B cell (primary cell): ENCODE results near the gene OR8A1. TPM values are rescaled to one million over a fixed set of nuclear protein-coding genes. Genes with fewer than 3 reads are reported as not detected.
"Not testable (repeated sequence)": the region's sequence is repeated elsewhere in the genome, so short reads cannot be mapped to it uniquely, and the experiment has no call there.

Experiments used
- ATAC-seq: fragments of 200-7000 bp; cut with Tn5 transposase; one replicate; pipeline ENCODE4 v1.10.0; 2021; ENCODE audit warnings: low read depth, mild to moderate bottlenecking, moderate number of reproducible peaks, moderate library complexity
- CTCF ChIA-PET: fragments of 350-600 bp; sonication (Branson Sonifier 250); formaldehyde crosslinking; loops from one replicate; lab custom pipeline; 2021; ENCODE audit warnings: antibody characterized with exemption, inconsistent platforms; lab: Charles Lee
- POLR2A ChIA-PET: fragments of 350-600 bp; sonication (Branson Sonifier 250); formaldehyde crosslinking; loops from one replicate; lab custom pipeline; 2021; ENCODE audit warnings: antibody characterized with exemption; lab: Charles Lee
- DNase-seq: peaks from one replicate; pipeline ENCODE4 v3.0.0; 2013
- H2AFZ ChIP-seq: 2 replicates; pipeline ENCODE4 v1.6.1; 2012; ENCODE audit warnings: mild to moderate bottlenecking, low read depth, low read length; ENCODE audit not compliant: insufficient read depth, poor library complexity, severe bottlenecking
- H3K27ac ChIP-seq, 2 donors: 1 replicate in 1 of 2; 2 replicates in 1 of 2; pipeline ENCODE4 v1.5.1; 2012 to 2013; ENCODE audit warnings: low read length in 2 of 2, mild to moderate bottlenecking in 2 of 2, moderate library complexity in 1 of 2
- H3K27me3 ChIP-seq, 4 experiments: fragments of 200-600 bp in 1 of 4; sonication (generic) in 1 of 4; replicated peaks in 1 of 4; 1 replicate in 2 of 4; 2 replicates in 2 of 4; pipeline versions ENCODE4 v1.6.1 to v1.7.0; 2013 to 2016; ENCODE audit warnings: low read length in 3 of 4, mild to moderate bottlenecking in 2 of 4, mixed read lengths in 1 of 4, moderate library complexity in 1 of 4; ENCODE audit not compliant: insufficient read depth in 4 of 4, control insufficient read depth in 3 of 4; ENCODE audit errors: control extremely low read depth in 1 of 4
- H3K36me3 ChIP-seq, 2 experiments: replicated peaks in 1 of 2; 1 replicate in 1 of 2; 2 replicates in 1 of 2; pipeline versions ENCODE4 v1.6.1 to v1.7.1; 2013; ENCODE audit warnings: low read length in 1 of 2; ENCODE audit not compliant: insufficient read depth in 2 of 2, control insufficient read depth in 1 of 2; ENCODE audit errors: control extremely low read depth in 1 of 2, extremely low read depth in 1 of 2
- H3K4me1 ChIP-seq, 2 donors: fragments of 200-600 bp in 1 of 2; sonication (generic) in 1 of 2; 1 replicate in 1 of 2; 2 replicates in 1 of 2; pipeline versions ENCODE4 v1.5.1 to v1.6.1; 2013 to 2017; ENCODE audit warnings: low read length in 2 of 2; ENCODE audit not compliant: control insufficient read depth in 2 of 2, insufficient read depth in 2 of 2
- H3K4me2 ChIP-seq: replicated peaks from 2 replicates; pipeline ENCODE3; 2012; ENCODE audit warnings: mild to moderate bottlenecking, low read depth, low read length; ENCODE audit not compliant: poor library complexity, severe bottlenecking
- H3K4me3 ChIP-seq, 5 experiments: fragments of 200-600 bp in 1 of 5; sonication (generic) in 1 of 5; 1 replicate in 3 of 5; 2 replicates in 2 of 5; pipeline versions ENCODE4 v1.5.1 to v1.7.0; 2011 to 2016; ENCODE audit warnings: low read length in 4 of 5, mild to moderate bottlenecking in 4 of 5, low read depth in 2 of 5, control low read depth in 1 of 5, moderate library complexity in 1 of 5; ENCODE audit not compliant: insufficient read depth in 1 of 5; ENCODE audit errors: control extremely low read depth in 1 of 5, extremely low read depth in 1 of 5
- H3K79me2 ChIP-seq: fragments of 200-600 bp; sonication (generic); one replicate; pipeline ENCODE4 v1.6.0; 2016; ENCODE audit warnings: low read length; ENCODE audit not compliant: control insufficient read depth, insufficient read depth
- H3K9ac ChIP-seq: fragments of 200-600 bp; sonication (generic); 2 replicates; pipeline ENCODE4 v1.6.1; 2017; ENCODE audit warnings: mild to moderate bottlenecking, low read length, moderate library complexity
- H3K9me3 ChIP-seq, 3 donors: one replicate each; pipeline versions ENCODE4 v1.6.1 to v1.7.1; 2013; ENCODE audit warnings: low read length in 2 of 3; ENCODE audit not compliant: control insufficient read depth in 2 of 3, insufficient read depth in 1 of 3; ENCODE audit errors: control extremely low read depth in 1 of 3
- H4K20me1 ChIP-seq: 2 replicates; pipeline ENCODE4 v1.6.0; 2012; ENCODE audit warnings: mild to moderate bottlenecking, low read length; ENCODE audit not compliant: insufficient read depth, control insufficient read depth, poor library complexity, severe bottlenecking
- H3K27ac Mint-ChIP-seq: one replicate; pipeline ENCODE4 v1.8.0; 2021; ENCODE audit warnings: mixed read lengths
- H3K27me3 Mint-ChIP-seq: one replicate; pipeline ENCODE4 v1.8.0; 2021; ENCODE audit warnings: mixed read lengths
- H3K4me1 Mint-ChIP-seq: one replicate; pipeline ENCODE4 v1.8.0; 2021; ENCODE audit warnings: mixed read lengths
- H3K4me3 Mint-ChIP-seq: one replicate; pipeline ENCODE4 v1.8.0; 2021; ENCODE audit warnings: mixed read lengths
- H3K9me3 Mint-ChIP-seq: one replicate; pipeline ENCODE4 v1.8.0; 2022; ENCODE audit warnings: mixed read lengths; ENCODE audit not compliant: insufficient read depth
- EZH2 ChIP-seq: IDR thresholded peaks from 2 replicates; pipeline ENCODE4 v1.6.1; 2012; ENCODE audit warnings: borderline replicate concordance, low read depth, mild to moderate bottlenecking, moderate library complexity, low read length; ENCODE audit not compliant: insufficient read depth, poor library complexity, severe bottlenecking
- WGBS: methylation state at CpG from one replicate; pipeline ENCODE4 v1.1.5; 2013; ENCODE audit warnings: missing lambda C conversion rate; ENCODE audit not compliant: insufficient coverage; 5-methylcytosine and 5-hydroxymethylcytosine counted together
- intact Hi-C: fragments of 100-400 bp; cut with micrococcal nuclease; formaldehyde crosslinking; loops from one replicate; pipeline ENCODE4 v1.10.0; 2022
- polyA plus RNA-seq: library from polyadenylated mRNA; depleted of rRNA; stranded (reverse); fragments of >200 nt; gene quantifications from 2 replicates; pipeline ENCODE4 v1.2.3, GENCODE V29; 2012
- total RNA-seq, 2 donors: library from RNA; stranded (reverse); fragments of 120-200 nt in 1 of 2; gene quantifications; 1 replicate in 1 of 2; 2 replicates in 1 of 2; pipeline versions ENCODE4 v1.2.3 to v1.2.4, GENCODE V29; 2013 to 2022
- TF ChIP-seq, protein P1 (sequence below): fragments of 200-600 bp; IDR thresholded peaks from one replicate; pipeline ENCODE4 v1.8.0; 2022; ENCODE audit warnings: antibody characterized with exemption, mild to moderate bottlenecking

OR8A1 gene
- total and polyA plus RNA-seq, 2 donors (not counting 1 experiment from before 2014, with no cell fraction given): not detected

DNA sequence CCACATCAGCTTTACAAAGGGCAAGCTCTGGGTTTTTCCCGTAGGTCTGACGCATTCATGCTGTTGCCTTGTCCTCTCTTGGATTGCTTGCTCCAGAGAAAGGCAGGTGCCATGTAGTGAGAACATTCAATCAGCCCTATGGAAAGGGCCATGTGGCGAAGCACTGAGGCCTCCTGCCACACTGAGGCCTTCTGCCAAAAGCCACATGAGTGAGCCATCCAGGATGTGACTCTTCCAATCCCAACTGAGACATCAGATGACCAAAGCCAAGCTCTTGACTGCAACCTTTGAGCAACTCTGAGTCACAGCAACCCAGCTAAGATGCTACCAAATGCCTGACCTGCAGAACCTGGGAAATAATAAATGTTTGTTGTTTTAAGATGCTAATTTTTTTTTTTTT lies 32.4 kb downstream of the OR8A1 start:
- Mint-ChIP-seq H3K27me3 (peaks cover 37% of the 10 kb centered on the region), H3K27ac (no peak overlapping the region), H3K4me3 (no peak overlapping the region), H3K4me1 (peaks cover 3% of the 10 kb centered on the region), H3K9me3 (peaks cover 2% of the 10 kb centered on the region)
- ChIA-PET CTCF (interaction anchor here (1.2 kb wide), 1 partner anchor 192 kb away, joined by 3 read pairs; no protein-coding TSS in a partner anchor), POLR2A (no interaction called here)
- H3K36me3 ChIP-seq: no peaks in the 10 kb centered on the region
- no peaks in the 10 kb centered on the region for H3K79me2 ChIP-seq
- DNase-seq (no peak), ATAC-seq (no peak)
- intact Hi-C loops: no loop called here
- no peak overlapping the region for H3K27ac ChIP-seq
- H3K4me2 ChIP-seq: no peak overlapping the region
- peaks cover 0 to 7% (median 3%) of the 10 kb centered on the region in 4 experiments for H3K27me3 ChIP-seq
- H3K4me1 ChIP-seq: peaks cover 3% of the 10 kb centered on the region in 2 donors
- no peak overlapping the region for H3K4me3 ChIP-seq
- no peak overlapping the region for H3K9ac ChIP-seq
- H2AFZ ChIP-seq: no peak overlapping the region
- WGBS: 78% methylated on average over 3 of the region's 3 CpGs
- no peaks in the 10 kb centered on the region for H4K20me1 ChIP-seq
- TF ChIP-seq, protein P1, sequence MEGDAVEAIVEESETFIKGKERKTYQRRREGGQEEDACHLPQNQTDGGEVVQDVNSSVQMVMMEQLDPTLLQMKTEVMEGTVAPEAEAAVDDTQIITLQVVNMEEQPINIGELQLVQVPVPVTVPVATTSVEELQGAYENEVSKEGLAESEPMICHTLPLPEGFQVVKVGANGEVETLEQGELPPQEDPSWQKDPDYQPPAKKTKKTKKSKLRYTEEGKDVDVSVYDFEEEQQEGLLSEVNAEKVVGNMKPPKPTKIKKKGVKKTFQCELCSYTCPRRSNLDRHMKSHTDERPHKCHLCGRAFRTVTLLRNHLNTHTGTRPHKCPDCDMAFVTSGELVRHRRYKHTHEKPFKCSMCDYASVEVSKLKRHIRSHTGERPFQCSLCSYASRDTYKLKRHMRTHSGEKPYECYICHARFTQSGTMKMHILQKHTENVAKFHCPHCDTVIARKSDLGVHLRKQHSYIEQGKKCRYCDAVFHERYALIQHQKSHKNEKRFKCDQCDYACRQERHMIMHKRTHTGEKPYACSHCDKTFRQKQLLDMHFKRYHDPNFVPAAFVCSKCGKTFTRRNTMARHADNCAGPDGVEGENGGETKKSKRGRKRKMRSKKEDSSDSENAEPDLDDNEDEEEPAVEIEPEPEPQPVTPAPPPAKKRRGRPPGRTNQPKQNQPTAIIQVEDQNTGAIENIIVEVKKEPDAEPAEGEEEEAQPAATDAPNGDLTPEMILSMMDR: no peak
- no peak for TF ChIP-seq EZH2
- H3K9me3 ChIP-seq: no peaks in the 10 kb centered on the region

DNA sequence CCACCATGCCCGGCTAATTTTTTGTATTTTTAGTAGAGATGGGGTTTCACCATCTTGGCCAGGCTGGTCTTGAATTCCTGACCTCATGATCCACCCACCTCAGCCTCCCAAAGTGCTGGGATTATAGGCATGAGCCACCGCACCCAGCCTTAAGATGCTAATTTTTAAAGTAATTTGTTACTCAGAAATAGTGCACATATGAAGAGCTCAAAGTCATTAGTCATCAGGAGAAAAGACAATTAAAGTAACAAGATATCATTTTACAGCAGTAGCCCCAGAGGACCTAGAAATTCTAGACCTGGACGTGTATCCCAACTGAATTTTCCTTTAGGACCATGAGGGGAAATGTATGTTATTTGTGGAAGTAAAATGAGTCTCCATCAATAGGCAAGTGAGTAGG lies 32.9 kb downstream of the OR8A1 start:
- H3K27ac ChIP-seq, H3K27me3 ChIP-seq, DNase-seq, H3K9me3 ChIP-seq, H3K4me3 ChIP-seq, H3K9ac ChIP-seq, H3K4me1 Mint-ChIP-seq, ATAC-seq, intact Hi-C loops, H3K4me1 ChIP-seq, POLR2A ChIA-PET, H3K36me3 ChIP-seq, H4K20me1 ChIP-seq, H3K27ac Mint-ChIP-seq, H2AFZ ChIP-seq, H3K9me3 Mint-ChIP-seq, H3K4me2 ChIP-seq, H3K4me3 Mint-ChIP-seq, H3K79me2 ChIP-seq: not testable (repeated sequence)
- CTCF ChIA-PET: interaction anchor here (1.2 kb wide), 1 partner anchor 191 kb away, joined by 3 read pairs; no protein-coding TSS in a partner anchor
- peaks cover 32% of the 10 kb centered on the region for H3K27me3 Mint-ChIP-seq
- WGBS: 80% methylated on average over 1 of the region's 3 CpGs
